C4-2B (cell line): ENCODE results near the gene RNF115.

Experiments used
- ZFX ChIP-seq: fragments of 450-650 bp; IDR thresholded peaks from 2 replicates; pipeline ENCODE4 v1.6.1; 2017
- TF ChIP-seq, protein P1 (sequence below): fragments of 450-650 bp; conservative IDR thresholded peaks from 2 replicates; pipeline ENCODE4 v1.5.1; 2017; ENCODE audit warnings: mild to moderate bottlenecking

DNA sequence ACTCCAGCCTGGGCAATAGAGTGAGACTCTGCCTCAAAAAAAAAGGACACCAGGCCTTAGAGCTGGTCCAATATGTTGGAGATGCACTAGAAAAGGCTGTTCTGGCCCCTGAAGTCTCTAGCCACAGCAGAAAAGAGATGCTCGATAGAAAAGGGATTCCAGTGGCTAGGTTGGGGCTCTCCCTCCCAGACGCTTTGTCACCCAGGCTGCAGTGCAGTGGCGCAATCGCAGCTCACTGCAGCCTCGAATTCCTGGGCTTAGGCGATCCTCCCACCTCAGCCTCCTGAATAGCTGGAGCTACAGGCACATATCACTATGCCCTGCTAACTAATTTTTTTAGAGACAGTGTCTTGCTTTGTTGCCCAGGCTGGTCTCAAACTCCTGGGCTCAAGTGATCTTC, 135.0 kb downstream of the RNF115 start:
- TF ChIP-seq, protein P1, sequence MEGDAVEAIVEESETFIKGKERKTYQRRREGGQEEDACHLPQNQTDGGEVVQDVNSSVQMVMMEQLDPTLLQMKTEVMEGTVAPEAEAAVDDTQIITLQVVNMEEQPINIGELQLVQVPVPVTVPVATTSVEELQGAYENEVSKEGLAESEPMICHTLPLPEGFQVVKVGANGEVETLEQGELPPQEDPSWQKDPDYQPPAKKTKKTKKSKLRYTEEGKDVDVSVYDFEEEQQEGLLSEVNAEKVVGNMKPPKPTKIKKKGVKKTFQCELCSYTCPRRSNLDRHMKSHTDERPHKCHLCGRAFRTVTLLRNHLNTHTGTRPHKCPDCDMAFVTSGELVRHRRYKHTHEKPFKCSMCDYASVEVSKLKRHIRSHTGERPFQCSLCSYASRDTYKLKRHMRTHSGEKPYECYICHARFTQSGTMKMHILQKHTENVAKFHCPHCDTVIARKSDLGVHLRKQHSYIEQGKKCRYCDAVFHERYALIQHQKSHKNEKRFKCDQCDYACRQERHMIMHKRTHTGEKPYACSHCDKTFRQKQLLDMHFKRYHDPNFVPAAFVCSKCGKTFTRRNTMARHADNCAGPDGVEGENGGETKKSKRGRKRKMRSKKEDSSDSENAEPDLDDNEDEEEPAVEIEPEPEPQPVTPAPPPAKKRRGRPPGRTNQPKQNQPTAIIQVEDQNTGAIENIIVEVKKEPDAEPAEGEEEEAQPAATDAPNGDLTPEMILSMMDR = no peak
- TF ChIP-seq ZFX = no peak
